Vagina (tissue), 2 donors: ENCODE data around the gene USP10. TPM values are rescaled to one million over a fixed set of nuclear protein-coding genes. Genes with fewer than 3 reads are reported as not detected.

Experiments
- DNase-seq, 2 donors: peaks; one replicate each; pipeline ENCODE4 v3.0.0-alpha.2; 2017; ENCODE audit errors: extremely low spot score in 2 of 2
- H3K27ac ChIP-seq: fragments of 200-600 bp; sonication (generic); one replicate; pipeline ENCODE4 v1.5.1; 2019
- H3K27me3 ChIP-seq: fragments of 200-600 bp; sonication (generic); one replicate; pipeline ENCODE4 v1.5.1; 2019
- H3K36me3 ChIP-seq, 2 donors: fragments of 200-600 bp; sonication (generic); one replicate each; pipeline ENCODE4 v1.5.1; 2017 to 2019
- H3K4me1 ChIP-seq: fragments of 200-600 bp; sonication (generic); one replicate; pipeline ENCODE4 v1.5.1; 2019
- H3K4me3 ChIP-seq, 2 donors: fragments of 200-600 bp; sonication (generic); 1 replicate in 1 of 2; 2 replicates in 1 of 2; pipeline ENCODE4 v1.5.1; 2016 to 2019
- H3K9me3 ChIP-seq: fragments of 200-600 bp; sonication (generic); one replicate; pipeline ENCODE4 v1.5.1; 2019
- CTCF ChIP-seq, 3 experiments: fragments of 450-650 bp in 2 of 3; fragments of 200-600 bp in 1 of 3; sonication (generic) in 1 of 3; IDR thresholded peaks; one replicate each; pipeline ENCODE4 v1.5.1; 2017 to 2019; ENCODE audit warnings: antibody characterized with exemption in 3 of 3, mild to moderate bottlenecking in 2 of 3, moderate library complexity in 2 of 3
- POLR2A ChIP-seq, 2 donors: fragments of 450-650 bp; IDR thresholded peaks; one replicate each; pipeline ENCODE4 v1.6.1; 2017; ENCODE audit warnings: antibody characterized with exemption in 2 of 2, mild to moderate bottlenecking in 2 of 2, moderate library complexity in 2 of 2
- POLR2AphosphoS5 ChIP-seq, 2 donors: sonication (generic); formaldehyde crosslinking; IDR thresholded peaks; one replicate each; pipeline ENCODE4 v1.9.0; 2017; ENCODE audit warnings: antibody characterized with exemption in 2 of 2, mild to moderate bottlenecking in 2 of 2, low read depth in 1 of 2; ENCODE audit not compliant: insufficient read depth in 1 of 2
- intact Hi-C: fragments of 100-400 bp; cut with DNase I; formaldehyde crosslinking; loops from one replicate; pipeline ENCODE4 v1.15.1; 2023
- total RNA-seq: library from RNA; depleted of rRNA; stranded (reverse); fragments of >200 nt; gene quantifications from one replicate; pipeline ENCODE4 v1.2.3, GENCODE V29; 2016

The USP10 gene
- total RNA-seq, 1 donor from 2014 or later: 42.5 TPM

GRCh38 chr16:84723906-84724305, 24.1 kb downstream of the USP10 start:
- H3K4me1 ChIP-seq: peaks cover 53% of the 10 kb centered on the region
- no peaks in the 10 kb centered on the region for H3K9me3 ChIP-seq
- no peak overlapping the region for H3K4me3 ChIP-seq
- intact Hi-C loops: loop anchor here (2.0 kb wide), 1 partner anchor 101 kb away; no protein-coding TSS in a partner anchor
- no peak for DNase-seq
- H3K27me3 ChIP-seq: no peaks in the 10 kb centered on the region
- H3K27ac ChIP-seq: no peak overlapping the region
- no peak for TF ChIP-seq CTCF (IDR thresholded peaks at IDR 0.05)
- no peak for TF ChIP-seq POLR2A (IDR thresholded peaks at IDR 0.05)
- TF ChIP-seq POLR2AphosphoS5 (IDR thresholded peaks at IDR 0.05; ENCODE audit: insufficient read depth in 1 of 2, low read depth in 1 of 2): no peak
- H3K36me3 ChIP-seq: no peaks in the 10 kb centered on the region

GRCh38 chr16:84724606-84725309, 25.0 kb downstream of the USP10 start:
- intact Hi-C loops: loop anchor here (2.0 to 5.0 kb wide), 2 partner anchors 102 to 212 kb away; no protein-coding TSS in a partner anchor
- DNase-seq: peak in 1 of 2 donors; percentile 54
- no peaks in the 10 kb centered on the region for H3K36me3 ChIP-seq
- H3K27ac ChIP-seq: peak overlapping the region; percentile 7
- no peak overlapping the region for H3K4me3 ChIP-seq
- H3K27me3 ChIP-seq: no peaks in the 10 kb centered on the region
- H3K9me3 ChIP-seq: no peaks in the 10 kb centered on the region
- no peak for TF ChIP-seq POLR2A (IDR thresholded peaks at IDR 0.05)
- TF ChIP-seq POLR2AphosphoS5 (IDR thresholded peaks at IDR 0.05; ENCODE audit: insufficient read depth in 1 of 2, low read depth in 1 of 2): no peak
- TF ChIP-seq CTCF (IDR thresholded peaks at IDR 0.05): no peak
- H3K4me1 ChIP-seq: peaks cover 54% of the 10 kb centered on the region

GRCh38 chr16:84725481-84726078, 25.8 kb downstream of the USP10 start:
- no peak overlapping the region for H3K4me3 ChIP-seq
- TF ChIP-seq CTCF (IDR thresholded peaks at IDR 0.05) (no peak), POLR2A (IDR thresholded peaks at IDR 0.05) (no peak), POLR2AphosphoS5 (IDR thresholded peaks at IDR 0.05; ENCODE audit: insufficient read depth in 1 of 2, low read depth in 1 of 2) (no peak)
- intact Hi-C loops: loop anchor here (2.0 to 5.0 kb wide), 2 partner anchors 103 to 213 kb away; no protein-coding TSS in a partner anchor
- DNase-seq: peak in 1 of 2 donors; percentile 27
- H3K27ac ChIP-seq: peak overlapping the region; percentile 7
- no peaks in the 10 kb centered on the region for H3K9me3 ChIP-seq
- no peaks in the 10 kb centered on the region for H3K36me3 ChIP-seq
- no peaks in the 10 kb centered on the region for H3K27me3 ChIP-seq
- peaks cover 54% of the 10 kb centered on the region for H3K4me1 ChIP-seq

GRCh38 chr16:84726079-84726668, 26.4 kb downstream of the USP10 start:
- peaks cover 60% of the 10 kb centered on the region for H3K4me1 ChIP-seq
- H3K36me3 ChIP-seq: no peaks in the 10 kb centered on the region
- H3K27ac ChIP-seq: peak overlapping the region; percentile 24
- H3K9me3 ChIP-seq: no peaks in the 10 kb centered on the region
- intact Hi-C loops: loop anchor here (5.0 kb wide), 1 partner anchor 214 kb away; no protein-coding TSS in a partner anchor
- no peak overlapping the region for H3K4me3 ChIP-seq
- no peaks in the 10 kb centered on the region for H3K27me3 ChIP-seq
- TF ChIP-seq CTCF (IDR thresholded peaks at IDR 0.05) (peak; percentile 72 to 95 (median 89)), POLR2A (IDR thresholded peaks at IDR 0.05) (no peak), POLR2AphosphoS5 (IDR thresholded peaks at IDR 0.05; ENCODE audit: insufficient read depth in 1 of 2, low read depth in 1 of 2) (peak in 1 of 2 donors; percentile 78)
- peak in 1 of 2 donors; percentile 88 for DNase-seq
